ENCODE results near the gene ATP6V0A4.

Gene ATP6V0A4

DNA sequence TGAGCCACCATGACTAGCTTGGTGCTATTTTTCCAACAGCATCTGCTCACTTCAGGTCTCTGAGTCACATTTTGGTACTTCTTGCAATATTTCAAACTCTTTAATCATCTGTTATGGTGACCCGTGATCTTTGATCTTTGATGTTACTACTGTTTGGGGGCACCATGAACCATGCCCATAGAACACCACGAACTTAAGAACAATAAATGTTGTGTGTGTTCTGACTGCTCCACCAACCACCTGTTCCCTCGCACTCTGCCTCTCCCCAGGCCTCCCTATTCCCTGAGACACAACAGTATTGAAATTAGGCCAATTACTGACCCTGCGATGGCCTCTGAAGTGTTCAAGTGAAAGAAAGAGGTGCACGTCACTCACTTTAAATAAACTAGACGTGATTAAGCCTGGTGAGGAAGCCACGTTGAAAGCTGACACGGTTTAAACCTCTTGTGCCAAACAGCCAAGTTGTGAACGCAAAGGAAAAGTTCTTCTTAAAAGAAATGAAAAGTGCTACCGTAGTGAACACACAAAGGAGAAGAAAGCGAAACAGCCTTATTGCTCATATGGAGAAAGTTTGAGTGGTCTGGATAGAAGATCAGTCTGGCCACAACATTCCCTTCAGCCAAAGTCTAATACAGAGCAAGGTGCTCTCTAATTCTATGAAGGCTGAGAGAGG, 27.2 kb upstream of the ATP6V0A4 start:
- no peak overlapping the region for H2AK5ac ChIP-seq (ENCODE audit: low read depth, low read length)
- no peak overlapping the region for H3K4me2 ChIP-seq (ENCODE audit: insufficient read depth, low read length, poor library complexity, severe bottlenecking)

DNA sequence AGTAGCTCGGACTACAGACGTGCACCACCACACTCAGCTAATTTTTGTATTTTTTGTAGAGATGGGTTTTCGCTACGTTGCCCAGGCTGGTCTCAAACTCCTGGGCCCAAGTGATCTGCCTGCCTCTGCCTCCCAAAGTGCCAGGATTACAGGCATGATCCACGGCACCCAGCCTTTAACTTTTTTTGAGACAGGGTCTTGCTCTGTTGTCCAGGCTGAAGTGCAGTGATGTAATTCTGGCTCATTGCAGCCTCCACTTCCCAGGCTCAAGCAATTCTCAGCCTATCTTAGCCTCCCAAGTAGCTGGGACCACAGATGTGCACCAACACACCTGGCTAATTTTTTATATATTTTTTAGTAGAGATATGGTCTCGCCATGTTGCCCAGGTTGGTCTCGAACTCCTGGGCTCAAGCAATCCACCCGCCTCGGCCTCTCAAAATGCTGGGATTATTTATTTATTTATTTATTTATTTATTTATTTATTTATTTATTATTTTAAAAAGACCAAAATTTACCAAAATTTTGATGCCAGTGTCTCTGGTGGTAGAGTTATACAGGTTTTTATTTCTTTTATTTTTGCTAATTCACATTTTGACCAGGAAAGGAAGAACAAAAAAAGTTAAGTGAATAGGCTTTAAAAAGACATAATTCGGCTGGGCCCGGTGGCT, 25.0 kb upstream of the ATP6V0A4 start:
- H3K9ac ChIP-seq (ENCODE audit: low read depth, low read length, poor library complexity), result no peak overlapping the region
- H4K91ac ChIP-seq (ENCODE audit: low read depth, low read length, poor library complexity), result no peak overlapping the region
- no peak overlapping the region for H3K14ac ChIP-seq (ENCODE audit: low read length)
- no peak overlapping the region for H2AK5ac ChIP-seq (ENCODE audit: low read depth, low read length)
- H2BK5ac ChIP-seq (ENCODE audit: low read length), result no peak overlapping the region
- no peaks in the 10 kb centered on the region for H3K27me3 ChIP-seq (ENCODE audit: control insufficient read depth in 3 of 3, insufficient read depth in 3 of 3, low read depth in 1 of 3, low read length in 3 of 3)
- H3K9me3 ChIP-seq (replicated peaks in 1 of 2; ENCODE audit: control insufficient read depth in 2 of 2, insufficient read depth in 1 of 2, low read depth in 1 of 2, low read length in 2 of 2), result no peaks in the 10 kb centered on the region
- no peak overlapping the region for H3K27ac ChIP-seq (replicated peaks; ENCODE audit: low read length)
- H4K8ac ChIP-seq (ENCODE audit: low read depth, low read length), result no peak overlapping the region
- WGBS, 2 donors (ENCODE audit: extremely low coverage in 2 of 2, insufficient read length in 2 of 2, insufficient replicate concordance in 1 of 2), result no CpG with 5 or more reads among the region's 11 CpGs
- no peak overlapping the region for H2AFZ ChIP-seq (ENCODE audit: low read length)
- no peaks in the 10 kb centered on the region for H3K36me3 ChIP-seq (replicated peaks in 1 of 2; ENCODE audit: control insufficient read depth in 2 of 2, insufficient read depth in 2 of 2, low read length in 2 of 2)
- H3K4ac ChIP-seq (ENCODE audit: low read length), result no peak overlapping the region
- no peaks in the 10 kb centered on the region for H3K79me1 ChIP-seq (ENCODE audit: low read depth, low read length)
- no peak overlapping the region for H3K4me3 ChIP-seq (ENCODE audit: low read length in 2 of 2)
- H3K4me1 ChIP-seq (ENCODE audit: control insufficient read depth in 2 of 2, insufficient read depth in 1 of 2, low read depth in 1 of 2, low read length in 2 of 2), result no peaks in the 10 kb centered on the region
- H2BK12ac ChIP-seq (ENCODE audit: low read length), result no peak overlapping the region
- no peak overlapping the region for H3K23ac ChIP-seq (ENCODE audit: low read depth, low read length, poor library complexity)
- no peak for DNase-seq (ENCODE audit: low spot score)
- H3K18ac ChIP-seq (ENCODE audit: low read length), result no peak overlapping the region
- H2BK120ac ChIP-seq (ENCODE audit: low read depth, low read length), result no peak overlapping the region
- no peak overlapping the region for H3K4me2 ChIP-seq (ENCODE audit: insufficient read depth, low read length, poor library complexity, severe bottlenecking)
- no peak overlapping the region for H2BK15ac ChIP-seq (ENCODE audit: low read length)

More for the DNA sequence above, 27.2 kb upstream of the ATP6V0A4 start:
- Histone ChIP-seq H2BK12ac (ENCODE audit: low read length) (no peak overlapping the region), H2AFZ (ENCODE audit: low read length) (no peak overlapping the region), H2BK5ac (ENCODE audit: low read length) (no peak overlapping the region), H3K9me3 (replicated peaks in 1 of 2; ENCODE audit: control insufficient read depth in 2 of 2, insufficient read depth in 1 of 2, low read depth in 1 of 2, low read length in 2 of 2) (no peaks in the 10 kb centered on the region), H3K4me3 (ENCODE audit: low read length in 2 of 2) (no peak overlapping the region), H3K14ac (ENCODE audit: low read length) (no peak overlapping the region), H3K27me3 (ENCODE audit: control insufficient read depth in 3 of 3, insufficient read depth in 3 of 3, low read depth in 1 of 3, low read length in 3 of 3) (no peaks in the 10 kb centered on the region), H3K36me3 (replicated peaks in 1 of 2; ENCODE audit: control insufficient read depth in 2 of 2, insufficient read depth in 2 of 2, low read length in 2 of 2) (no peaks in the 10 kb centered on the region), H3K79me1 (ENCODE audit: low read depth, low read length) (no peaks in the 10 kb centered on the region), H3K4ac (ENCODE audit: low read length) (no peak overlapping the region), H3K18ac (ENCODE audit: low read length) (no peak overlapping the region), H2BK15ac (ENCODE audit: low read length) (no peak overlapping the region), H3K9ac (ENCODE audit: low read depth, low read length, poor library complexity) (no peak overlapping the region), H2BK120ac (ENCODE audit: low read depth, low read length) (no peak overlapping the region), H3K27ac (replicated peaks; ENCODE audit: low read length) (no peak overlapping the region), H3K4me1 (ENCODE audit: control insufficient read depth in 2 of 2, insufficient read depth in 1 of 2, low read depth in 1 of 2, low read length in 2 of 2) (no peaks in the 10 kb centered on the region), H3K23ac (ENCODE audit: low read depth, low read length, poor library complexity) (no peak overlapping the region), H4K8ac (ENCODE audit: low read depth, low read length) (no peak overlapping the region), H4K91ac (ENCODE audit: low read depth, low read length, poor library complexity) (no peak overlapping the region)
- no peak for DNase-seq (ENCODE audit: low spot score)
- WGBS, 2 donors (ENCODE audit: extremely low coverage in 2 of 2, insufficient read length in 2 of 2, insufficient replicate concordance in 1 of 2), result no CpG with 5 or more reads among the region's 11 CpGs

DNA sequence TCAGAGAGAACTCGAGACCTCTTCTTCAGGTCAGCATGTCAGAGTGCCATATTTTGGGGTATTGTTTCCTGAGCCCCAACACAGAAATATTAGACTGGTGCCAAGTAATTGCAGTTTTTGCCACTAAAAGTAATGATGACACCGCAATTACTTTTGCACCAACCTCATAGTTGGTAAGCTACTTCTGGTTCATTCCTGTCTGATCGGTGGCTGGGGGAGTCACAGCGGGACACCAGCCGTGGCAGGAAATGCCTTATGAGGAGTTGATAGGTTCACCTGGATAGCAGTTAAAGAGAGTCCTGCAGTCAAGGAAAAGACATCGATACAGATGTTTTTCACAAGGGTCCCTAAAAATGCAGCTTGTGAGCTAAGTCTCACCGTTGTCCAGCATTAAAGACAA, 23.9 kb upstream of the ATP6V0A4 start:
- H3K4me2 ChIP-seq (ENCODE audit: insufficient read depth, low read length, poor library complexity, severe bottlenecking), result no peak overlapping the region
- H2AK5ac ChIP-seq (ENCODE audit: low read depth, low read length), result no peak overlapping the region
- no peak overlapping the region for H3K9ac ChIP-seq (ENCODE audit: low read depth, low read length, poor library complexity)
- H2BK120ac ChIP-seq (ENCODE audit: low read depth, low read length), result no peak overlapping the region
- H4K91ac ChIP-seq (ENCODE audit: low read depth, low read length, poor library complexity), result no peak overlapping the region
- H2AFZ ChIP-seq (ENCODE audit: low read length), result no peak overlapping the region
- no peak overlapping the region for H2BK15ac ChIP-seq (ENCODE audit: low read length)
- no peak for DNase-seq (ENCODE audit: low spot score)
- H3K23ac ChIP-seq (ENCODE audit: low read depth, low read length, poor library complexity), result no peak overlapping the region
- H3K27ac ChIP-seq (replicated peaks; ENCODE audit: low read length), result no peak overlapping the region
- no CpG with 5 or more reads among the region's 7 CpGs for WGBS, 2 donors (ENCODE audit: extremely low coverage in 2 of 2, insufficient read length in 2 of 2, insufficient replicate concordance in 1 of 2)
- H4K8ac ChIP-seq (ENCODE audit: low read depth, low read length), result no peak overlapping the region
- H3K79me1 ChIP-seq (ENCODE audit: low read depth, low read length), result no peaks in the 10 kb centered on the region
- no peaks in the 10 kb centered on the region for H3K36me3 ChIP-seq (replicated peaks in 1 of 2; ENCODE audit: control insufficient read depth in 2 of 2, insufficient read depth in 2 of 2, low read length in 2 of 2)
- no peaks in the 10 kb centered on the region for H3K27me3 ChIP-seq (ENCODE audit: control insufficient read depth in 3 of 3, insufficient read depth in 3 of 3, low read depth in 1 of 3, low read length in 3 of 3)
- H2BK5ac ChIP-seq (ENCODE audit: low read length), result no peak overlapping the region
- H3K4me3 ChIP-seq (ENCODE audit: low read length in 2 of 2), result no peak overlapping the region
- H3K18ac ChIP-seq (ENCODE audit: low read length), result no peak overlapping the region
- H3K14ac ChIP-seq (ENCODE audit: low read length), result no peak overlapping the region
- no peak overlapping the region for H2BK12ac ChIP-seq (ENCODE audit: low read length)
- H3K9me3 ChIP-seq (replicated peaks in 1 of 2; ENCODE audit: control insufficient read depth in 2 of 2, insufficient read depth in 1 of 2, low read depth in 1 of 2, low read length in 2 of 2), result no peaks in the 10 kb centered on the region
- H3K4ac ChIP-seq (ENCODE audit: low read length), result no peak overlapping the region
- no peaks in the 10 kb centered on the region for H3K4me1 ChIP-seq (ENCODE audit: control insufficient read depth in 2 of 2, insufficient read depth in 1 of 2, low read depth in 1 of 2, low read length in 2 of 2)

DNA sequence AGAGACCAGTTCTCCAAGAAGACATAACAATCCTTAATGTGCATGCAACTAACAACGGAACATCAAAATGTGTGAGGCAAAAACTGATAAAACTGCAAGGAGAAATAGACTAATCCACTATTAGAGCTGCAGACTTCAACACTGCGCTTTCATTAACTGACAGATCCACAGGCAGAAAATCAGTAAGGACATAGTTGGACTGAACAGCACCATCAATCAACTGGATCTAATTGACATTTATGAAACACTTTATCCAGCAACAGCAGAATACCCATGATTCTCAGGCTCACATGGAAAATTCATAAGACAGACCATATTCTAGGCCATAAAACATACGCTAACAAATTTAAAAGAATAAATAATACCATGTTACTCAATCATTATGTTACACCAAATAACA, 21.6 kb upstream of the ATP6V0A4 start:
- H3K9me3 ChIP-seq (replicated peaks in 1 of 2; ENCODE audit: control insufficient read depth in 2 of 2, insufficient read depth in 1 of 2, low read depth in 1 of 2, low read length in 2 of 2), result no peaks in the 10 kb centered on the region
- H3K4me3 ChIP-seq (ENCODE audit: low read length in 2 of 2), result no peak overlapping the region
- no peak overlapping the region for H4K8ac ChIP-seq (ENCODE audit: low read depth, low read length)
- H3K4me1 ChIP-seq (ENCODE audit: control insufficient read depth in 2 of 2, insufficient read depth in 1 of 2, low read depth in 1 of 2, low read length in 2 of 2), result no peaks in the 10 kb centered on the region
- WGBS, 2 donors (ENCODE audit: extremely low coverage in 2 of 2, insufficient read length in 2 of 2, insufficient replicate concordance in 1 of 2), result no CpG with 5 or more reads among the region's 3 CpGs
- no peak overlapping the region for H2BK15ac ChIP-seq (ENCODE audit: low read length)
- H3K14ac ChIP-seq (ENCODE audit: low read length), result no peak overlapping the region
- H2AFZ ChIP-seq (ENCODE audit: low read length), result no peak overlapping the region
- no peak overlapping the region for H2BK12ac ChIP-seq (ENCODE audit: low read length)
- no peaks in the 10 kb centered on the region for H3K36me3 ChIP-seq (replicated peaks in 1 of 2; ENCODE audit: control insufficient read depth in 2 of 2, insufficient read depth in 2 of 2, low read length in 2 of 2)
- H2BK5ac ChIP-seq (ENCODE audit: low read length), result no peak overlapping the region
- no peaks in the 10 kb centered on the region for H3K79me1 ChIP-seq (ENCODE audit: low read depth, low read length)
- no peak overlapping the region for H4K91ac ChIP-seq (ENCODE audit: low read depth, low read length, poor library complexity)
- H3K4ac ChIP-seq (ENCODE audit: low read length), result no peak overlapping the region
- H3K27me3 ChIP-seq (ENCODE audit: control insufficient read depth in 3 of 3, insufficient read depth in 3 of 3, low read depth in 1 of 3, low read length in 3 of 3), result no peaks in the 10 kb centered on the region
- no peak overlapping the region for H3K18ac ChIP-seq (ENCODE audit: low read length)
- H3K9ac ChIP-seq (ENCODE audit: low read depth, low read length, poor library complexity), result no peak overlapping the region
- DNase-seq (ENCODE audit: low spot score), result no peak
- no peak overlapping the region for H3K27ac ChIP-seq (replicated peaks; ENCODE audit: low read length)
- no peak overlapping the region for H3K4me2 ChIP-seq (ENCODE audit: insufficient read depth, low read length, poor library complexity, severe bottlenecking)
- no peak overlapping the region for H2BK120ac ChIP-seq (ENCODE audit: low read depth, low read length)
- no peak overlapping the region for H3K23ac ChIP-seq (ENCODE audit: low read depth, low read length, poor library complexity)
- H2AK5ac ChIP-seq (ENCODE audit: low read depth, low read length), result no peak overlapping the region
